ENCODE measurements around the gene SPATA7. TPM values are rescaled to one million over a fixed set of nuclear protein-coding genes. Genes with fewer than 3 reads are reported as not detected.

Gene SPATA7
- total and polyA plus RNA-seq, 9 of the 15 experiments (the other 6 are each of a cell fraction or from before 2014, with no cell fraction given) = 0.80 to 3.3 (median 2.5) TPM

- TF ChIP-seq ZNF512 (tag; IDR thresholded peaks at IDR 0.05) (no peak), CHD7 (IDR thresholded peaks at IDR 0.05; ENCODE audit: low read depth, low read length) (no peak), ZHX1 (conservative IDR thresholded peaks at IDR 0.05; ENCODE audit: low read length) (no peak), NBN (IDR thresholded peaks at IDR 0.05; ENCODE audit: low read depth) (no peak)
Measured at GRCh38 chr14:88384718-88385117, 739 bp upstream of the SPATA7 start (continued).
